Peyer's patch (tissue), 4 donors: Measurements from ENCODE around the gene XRRA1. TPM values are rescaled to one million over a fixed set of nuclear protein-coding genes. Genes with fewer than 3 reads are reported as not detected.

ENCODE experiments used
- DNase-seq, 3 donors: peaks; one replicate each; pipeline ENCODE4 v3.0.0-alpha.2; 2017 to 2019
- H3K27ac ChIP-seq, 4 donors: fragments of 200-600 bp; sonication (generic); one replicate each; pipeline ENCODE4 v1.5.1; 2016 to 2019
- H3K27me3 ChIP-seq, 2 donors: fragments of 200-600 bp; sonication (generic); one replicate each; pipeline ENCODE4 v1.5.1; 2019
- H3K36me3 ChIP-seq, 3 donors: fragments of 200-600 bp; sonication (generic); one replicate each; pipeline ENCODE4 v1.5.1; 2016 to 2019
- H3K4me1 ChIP-seq, 4 donors: fragments of 200-600 bp; sonication (generic); one replicate each; pipeline ENCODE4 v1.5.1; 2016 to 2019
- H3K4me3 ChIP-seq, 4 donors: fragments of 200-600 bp; sonication (generic); 1 replicate in 3 of 4; 2 replicates in 1 of 4; pipeline ENCODE4 v1.5.1; 2016 to 2019; ENCODE audit warnings: mild to moderate bottlenecking in 1 of 4
- H3K9me3 ChIP-seq, 4 donors: fragments of 200-600 bp; sonication (generic); one replicate each; pipeline ENCODE4 v1.5.1; 2016 to 2019; ENCODE audit warnings: mild to moderate bottlenecking in 1 of 4
- POLR2A ChIP-seq, 2 donors: fragments of 450-650 bp; IDR thresholded peaks; one replicate each; pipeline ENCODE4 v1.5.1; 2017; ENCODE audit warnings: antibody characterized with exemption in 2 of 2, mild to moderate bottlenecking in 2 of 2, moderate library complexity in 2 of 2
- total RNA-seq, 4 donors: library from RNA; depleted of rRNA; stranded (reverse); fragments of >200 nt; gene quantifications; one replicate each; pipeline ENCODE4 v1.1.0, GENCODE V29; 2016
- TF ChIP-seq, protein P1 (sequence below), 6 experiments: fragments of 450-650 bp in 4 of 6; fragments of 200-600 bp in 2 of 6; sonication (generic) in 1 of 6; IDR thresholded peaks; one replicate each; pipeline ENCODE4 v1.5.1; 2017 to 2019; ENCODE audit warnings: antibody characterized with exemption in 6 of 6, mild to moderate bottlenecking in 3 of 6, moderate library complexity in 1 of 6

The XRRA1 gene
- total RNA-seq, 4 donors from 2014 or later = 12.8 to 45.9 (median 26.1) TPM

DNA sequence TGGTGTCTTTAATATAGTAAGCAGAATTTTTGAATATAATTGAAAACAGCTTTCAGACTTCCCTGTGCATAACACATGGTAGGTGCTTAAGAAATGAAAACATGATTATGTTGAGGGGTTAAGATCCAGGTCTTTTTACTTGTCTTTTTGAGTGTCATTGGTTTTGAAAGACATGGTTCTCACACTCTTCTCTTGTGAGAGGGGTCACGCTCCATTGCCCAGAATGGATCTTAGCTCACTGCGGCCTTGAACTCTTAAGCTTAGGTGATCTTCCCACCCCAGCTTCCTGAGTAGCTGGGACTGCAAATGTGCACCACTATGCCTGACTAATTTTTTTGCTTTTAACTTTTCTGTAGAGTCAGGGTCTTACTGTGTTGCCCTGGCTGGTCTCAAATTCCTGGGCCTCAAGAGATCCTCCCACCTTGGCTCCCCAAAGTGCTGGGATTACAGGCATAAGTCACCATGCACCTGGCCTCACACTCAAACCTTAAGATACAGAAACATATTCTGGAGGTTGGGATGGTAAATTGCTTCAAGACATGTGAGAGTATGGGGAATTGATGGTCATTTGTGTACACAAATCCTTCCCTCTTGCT lies 1.6 kb upstream of the XRRA1 start:
- Histone ChIP-seq H3K27ac (peak overlapping the region in 1 of 4 donors; percentile 87), H3K36me3 (no peaks in the 10 kb centered on the region), H3K4me3 (peak overlapping the region; percentile 68 to 98 (median 77)), H3K9me3 (no peaks in the 10 kb centered on the region), H3K27me3 (no peaks in the 10 kb centered on the region), H3K4me1 (peaks cover 0 to 40% (median 18%) of the 10 kb centered on the region in 4 donors)
- TF ChIP-seq, protein P1, sequence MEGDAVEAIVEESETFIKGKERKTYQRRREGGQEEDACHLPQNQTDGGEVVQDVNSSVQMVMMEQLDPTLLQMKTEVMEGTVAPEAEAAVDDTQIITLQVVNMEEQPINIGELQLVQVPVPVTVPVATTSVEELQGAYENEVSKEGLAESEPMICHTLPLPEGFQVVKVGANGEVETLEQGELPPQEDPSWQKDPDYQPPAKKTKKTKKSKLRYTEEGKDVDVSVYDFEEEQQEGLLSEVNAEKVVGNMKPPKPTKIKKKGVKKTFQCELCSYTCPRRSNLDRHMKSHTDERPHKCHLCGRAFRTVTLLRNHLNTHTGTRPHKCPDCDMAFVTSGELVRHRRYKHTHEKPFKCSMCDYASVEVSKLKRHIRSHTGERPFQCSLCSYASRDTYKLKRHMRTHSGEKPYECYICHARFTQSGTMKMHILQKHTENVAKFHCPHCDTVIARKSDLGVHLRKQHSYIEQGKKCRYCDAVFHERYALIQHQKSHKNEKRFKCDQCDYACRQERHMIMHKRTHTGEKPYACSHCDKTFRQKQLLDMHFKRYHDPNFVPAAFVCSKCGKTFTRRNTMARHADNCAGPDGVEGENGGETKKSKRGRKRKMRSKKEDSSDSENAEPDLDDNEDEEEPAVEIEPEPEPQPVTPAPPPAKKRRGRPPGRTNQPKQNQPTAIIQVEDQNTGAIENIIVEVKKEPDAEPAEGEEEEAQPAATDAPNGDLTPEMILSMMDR (IDR thresholded peaks at IDR 0.05) = no peak
- no peak for TF ChIP-seq POLR2A (IDR thresholded peaks at IDR 0.05)
- DNase-seq = peak in 2 of 3 donors; percentile 50 to 67

DNA sequence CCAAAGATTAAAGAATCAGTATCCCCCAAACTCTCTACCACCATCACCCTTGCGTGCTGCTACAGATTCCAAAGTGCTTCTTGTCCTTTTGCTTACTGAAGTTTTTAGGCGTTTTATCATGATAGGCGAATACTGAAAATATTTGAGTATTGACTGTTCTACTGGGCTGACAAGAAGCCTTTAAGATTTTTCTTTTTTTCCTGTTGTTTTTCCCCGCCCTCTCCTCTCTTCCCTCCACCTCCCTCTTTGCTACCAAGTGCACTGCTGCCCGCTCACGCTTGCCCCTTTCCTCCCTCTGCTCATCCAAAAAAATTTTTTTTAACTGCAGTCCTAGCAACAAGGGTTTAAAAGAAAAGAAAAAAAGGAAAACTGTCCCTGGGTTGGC lies 854 bp upstream of the XRRA1 start:
- no peaks in the 10 kb centered on the region for H3K9me3 ChIP-seq
- H3K4me1 ChIP-seq = peaks cover 0 to 40% (median 18%) of the 10 kb centered on the region in 4 donors
- TF ChIP-seq, protein P1 (IDR thresholded peaks at IDR 0.05) = no peak
- no peak for TF ChIP-seq POLR2A (IDR thresholded peaks at IDR 0.05)
- H3K36me3 ChIP-seq = peaks cover 0 to under 1% (median 0%) of the 10 kb centered on the region in 3 donors
- H3K4me3 ChIP-seq = peak overlapping the region; percentile 68 to 98 (median 77)
- DNase-seq = no peak
- H3K27me3 ChIP-seq = no peaks in the 10 kb centered on the region
- peak overlapping the region in 3 of 4 donors; percentile 77 to 87 (median 85) for H3K27ac ChIP-seq

DNA sequence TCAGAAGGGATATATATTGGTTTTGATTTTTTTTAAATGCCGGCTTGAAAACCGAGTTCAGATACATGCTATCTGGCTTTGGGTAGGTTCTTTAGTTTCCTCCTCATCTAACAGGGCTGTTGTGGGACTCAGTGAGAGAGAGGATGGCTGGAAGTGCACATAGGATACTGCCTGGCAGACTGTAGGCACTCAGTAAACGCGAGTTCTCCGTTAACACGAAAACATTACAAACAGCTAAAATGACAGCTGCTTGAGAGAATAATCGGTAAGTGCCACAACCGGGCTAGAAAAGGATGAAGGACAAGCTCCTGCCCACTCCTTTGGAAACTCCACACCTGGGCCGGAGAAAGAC lies 369 bp downstream of the XRRA1 start:
- peaks cover 0 to 40% (median 13%) of the 10 kb centered on the region in 4 donors for H3K4me1 ChIP-seq
- H3K9me3 ChIP-seq = no peaks in the 10 kb centered on the region
- H3K36me3 ChIP-seq = peaks cover 0 to 10% (median 0%) of the 10 kb centered on the region in 3 donors
- peak overlapping the region; percentile 68 to 98 (median 77) for H3K4me3 ChIP-seq
- no peak for TF ChIP-seq POLR2A (IDR thresholded peaks at IDR 0.05)
- TF ChIP-seq, protein P1 (IDR thresholded peaks at IDR 0.05) = no peak
- H3K27ac ChIP-seq = peak overlapping the region; percentile 77 to 87 (median 82)
- no peaks in the 10 kb centered on the region for H3K27me3 ChIP-seq
- no peak for DNase-seq

DNA sequence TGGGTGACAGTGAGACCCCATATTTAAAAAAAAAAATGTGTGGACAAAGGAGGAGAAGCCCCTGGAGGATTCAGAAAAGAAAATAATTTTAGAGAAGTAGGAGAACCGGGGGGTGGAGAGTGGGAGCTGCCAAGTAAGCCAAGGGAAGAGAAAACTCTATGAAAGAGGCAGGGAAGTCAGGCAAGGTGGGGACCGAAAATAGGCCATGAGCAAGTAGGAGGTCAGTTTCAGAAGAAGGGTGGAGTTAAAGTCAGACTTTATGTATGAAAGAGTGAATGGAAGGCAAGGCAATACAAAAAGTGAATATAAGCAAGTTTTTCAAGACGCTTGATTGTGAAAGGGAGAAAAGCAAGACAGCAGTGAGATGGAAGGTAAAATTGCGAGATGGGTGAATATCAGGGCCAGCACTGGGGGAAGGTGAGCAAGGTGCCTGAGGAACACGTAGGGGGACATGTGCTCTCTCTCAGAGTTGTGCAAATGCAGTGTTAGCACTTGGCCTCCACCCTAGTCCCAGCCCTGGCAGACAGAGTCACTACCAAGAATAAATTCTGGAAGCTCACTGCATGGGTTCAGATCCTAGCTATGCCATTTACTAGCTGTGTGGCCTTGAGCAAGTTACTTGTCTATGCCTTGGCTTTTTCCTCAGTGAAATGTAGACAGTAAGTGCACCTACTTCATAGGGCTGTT lies 6.7 kb downstream of the XRRA1 start:
- Histone ChIP-seq H3K4me1 (no peaks in the 10 kb centered on the region), H3K27me3 (no peaks in the 10 kb centered on the region), H3K36me3 (peaks cover 0 to 29% (median 0%) of the 10 kb centered on the region in 3 donors), H3K9me3 (no peaks in the 10 kb centered on the region), H3K27ac (no peak overlapping the region), H3K4me3 (no peak overlapping the region)
- DNase-seq = no peak
- TF ChIP-seq, protein P1 (IDR thresholded peaks at IDR 0.05) = no peak

DNA sequence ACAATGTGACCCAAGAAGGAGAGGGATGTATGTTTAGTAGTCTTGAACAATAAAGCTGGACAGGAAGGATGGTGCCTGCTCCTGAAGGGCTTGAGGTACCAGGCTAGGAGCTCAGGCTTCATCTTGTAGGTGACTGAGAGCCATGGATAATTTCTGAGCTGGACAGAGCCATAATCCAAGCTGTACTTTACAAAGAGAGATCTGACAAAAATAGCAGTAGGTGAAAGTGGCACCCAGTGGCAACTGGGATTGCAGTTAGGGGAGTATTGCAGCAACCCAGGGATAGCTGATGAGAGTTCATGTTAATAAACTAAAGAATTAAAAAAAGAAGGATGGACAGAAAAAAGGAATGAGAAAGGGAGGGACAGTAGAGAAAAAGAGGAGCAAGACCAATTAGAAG lies 7.4 kb downstream of the XRRA1 start:
- TF ChIP-seq, protein P1 (IDR thresholded peaks at IDR 0.05) = no peak
- no peak for TF ChIP-seq POLR2A (IDR thresholded peaks at IDR 0.05)
- peaks cover 0 to 34% (median 0%) of the 10 kb centered on the region in 3 donors for H3K36me3 ChIP-seq
- DNase-seq = no peak
- H3K9me3 ChIP-seq = no peaks in the 10 kb centered on the region
- no peaks in the 10 kb centered on the region for H3K4me1 ChIP-seq
- no peak overlapping the region for H3K4me3 ChIP-seq
- no peak overlapping the region for H3K27ac ChIP-seq
- H3K27me3 ChIP-seq = no peaks in the 10 kb centered on the region
